Tibial nerve (tissue), 4 donors: ENCODE results near the gene GRIN2C. TPM values are rescaled to one million over a fixed set of nuclear protein-coding genes. Genes with fewer than 3 reads are reported as not detected.

Experiments
- DNase-seq, 2 donors: peaks; one replicate each; pipeline ENCODE4 v3.0.0-alpha.2; 2019; ENCODE audit warnings: low spot score in 2 of 2
- H3K27ac ChIP-seq, 4 donors: fragments of 200-600 bp; sonication (generic) in 3 of 4; one replicate each; pipeline ENCODE4 v1.5.1; 2017 to 2019; ENCODE audit warnings: mild to moderate bottlenecking in 1 of 4
- H3K27me3 ChIP-seq, 2 donors: fragments of 200-600 bp; sonication (generic) in 1 of 2; one replicate each; pipeline versions ENCODE4 v1.5.1 to v1.6.0; 2017 to 2019
- H3K36me3 ChIP-seq, 3 donors: fragments of 200-600 bp; sonication (generic); one replicate each; pipeline ENCODE4 v1.5.1; 2018 to 2019
- H3K4me1 ChIP-seq, 4 donors: fragments of 200-600 bp; sonication (generic) in 3 of 4; one replicate each; pipeline ENCODE4 v1.5.1; 2017 to 2019
- H3K4me3 ChIP-seq, 4 donors: fragments of 200-600 bp; sonication (generic) in 3 of 4; one replicate each; pipeline ENCODE4 v1.5.1; 2017 to 2019; ENCODE audit warnings: mild to moderate bottlenecking in 1 of 4, moderate library complexity in 1 of 4
- H3K9me3 ChIP-seq, 4 donors: fragments of 200-600 bp; sonication (generic) in 3 of 4; one replicate each; pipeline ENCODE4 v1.5.1; 2017 to 2019
- EP300 ChIP-seq, 2 donors: sonication (generic); formaldehyde crosslinking; IDR thresholded peaks; one replicate each; pipeline ENCODE4 v1.6.1; 2017; ENCODE audit warnings: antibody characterized with exemption in 2 of 2, mild to moderate bottlenecking in 1 of 2
- POLR2A ChIP-seq, 2 donors: fragments of 450-650 bp; IDR thresholded peaks; one replicate each; pipeline ENCODE4 v1.6.1; 2017; ENCODE audit warnings: antibody characterized with exemption in 2 of 2, mild to moderate bottlenecking in 2 of 2, moderate library complexity in 2 of 2
- WGBS, 2 donors: methylation state at CpG; one replicate each; pipeline ENCODE4 v1.1.5; 2018; 5-methylcytosine and 5-hydroxymethylcytosine counted together
- total RNA-seq, 4 donors: library from RNA; depleted of rRNA; stranded (reverse); fragments of >200 nt; gene quantifications; one replicate each; pipeline ENCODE4 v1.1.0, GENCODE V29; 2016
- TF ChIP-seq, protein P1 (sequence below), 5 experiments: fragments of 200-600 bp in 3 of 5; fragments of 450-650 bp in 2 of 5; sonication (generic) in 3 of 5; IDR thresholded peaks; one replicate each; pipeline ENCODE4 v1.5.1; 2016 to 2019; ENCODE audit warnings: antibody characterized with exemption in 5 of 5, mild to moderate bottlenecking in 3 of 5, moderate library complexity in 2 of 5

Gene GRIN2C
- total RNA-seq, 4 donors from 2014 or later = 0.22 to 3.6 (median 0.50) TPM

DNA sequence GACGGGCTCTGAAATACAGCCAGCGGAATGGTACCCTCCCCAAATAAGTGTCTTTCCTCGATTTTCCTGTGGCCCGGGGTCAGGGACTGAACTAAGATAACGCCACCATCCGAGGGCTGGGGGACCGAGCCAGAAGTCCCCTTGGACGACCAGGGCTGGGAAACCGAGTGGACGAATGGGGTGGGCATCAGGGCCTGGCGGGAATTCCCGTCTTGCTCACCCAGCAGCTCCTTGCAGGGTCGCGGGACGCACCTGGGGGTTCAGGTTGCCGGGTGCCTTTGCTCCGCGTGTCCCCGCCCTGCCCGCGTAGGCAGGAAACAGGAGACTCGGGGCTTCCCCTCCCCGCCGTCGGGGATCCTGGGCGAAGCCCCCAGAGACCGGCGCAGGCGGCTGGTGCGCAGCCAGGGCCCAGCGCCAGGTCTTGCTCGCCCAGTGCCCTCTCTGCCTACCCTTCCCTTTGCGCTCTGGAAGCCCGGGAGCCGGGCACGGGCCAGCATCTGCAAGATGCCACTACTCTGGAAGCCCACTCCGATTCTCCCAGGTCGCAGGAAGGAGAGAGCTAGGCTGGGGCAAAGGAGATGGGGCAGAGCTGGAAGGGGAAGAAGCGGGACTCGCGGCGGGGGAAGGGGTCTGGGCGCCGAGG lies 665 bp upstream of the GRIN2C start:
- Histone ChIP-seq H3K4me1 (peaks cover 0 to 41% (median 21%) of the 10 kb centered on the region in 4 donors), H3K27me3 (peaks cover 2 to 57% of the 10 kb centered on the region in 2 donors), H3K36me3 (peaks cover 0 to 5% (median 0%) of the 10 kb centered on the region in 3 donors), H3K4me3 (peak overlapping the region in 3 of 4 donors; percentile 4 to 38 (median 29)), H3K9me3 (no peaks in the 10 kb centered on the region), H3K27ac (no peak overlapping the region)
- DNase-seq = no peak
- TF ChIP-seq POLR2A (IDR thresholded peaks at IDR 0.05) (no peak), EP300 (IDR thresholded peaks at IDR 0.05) (no peak)
- TF ChIP-seq, protein P1, sequence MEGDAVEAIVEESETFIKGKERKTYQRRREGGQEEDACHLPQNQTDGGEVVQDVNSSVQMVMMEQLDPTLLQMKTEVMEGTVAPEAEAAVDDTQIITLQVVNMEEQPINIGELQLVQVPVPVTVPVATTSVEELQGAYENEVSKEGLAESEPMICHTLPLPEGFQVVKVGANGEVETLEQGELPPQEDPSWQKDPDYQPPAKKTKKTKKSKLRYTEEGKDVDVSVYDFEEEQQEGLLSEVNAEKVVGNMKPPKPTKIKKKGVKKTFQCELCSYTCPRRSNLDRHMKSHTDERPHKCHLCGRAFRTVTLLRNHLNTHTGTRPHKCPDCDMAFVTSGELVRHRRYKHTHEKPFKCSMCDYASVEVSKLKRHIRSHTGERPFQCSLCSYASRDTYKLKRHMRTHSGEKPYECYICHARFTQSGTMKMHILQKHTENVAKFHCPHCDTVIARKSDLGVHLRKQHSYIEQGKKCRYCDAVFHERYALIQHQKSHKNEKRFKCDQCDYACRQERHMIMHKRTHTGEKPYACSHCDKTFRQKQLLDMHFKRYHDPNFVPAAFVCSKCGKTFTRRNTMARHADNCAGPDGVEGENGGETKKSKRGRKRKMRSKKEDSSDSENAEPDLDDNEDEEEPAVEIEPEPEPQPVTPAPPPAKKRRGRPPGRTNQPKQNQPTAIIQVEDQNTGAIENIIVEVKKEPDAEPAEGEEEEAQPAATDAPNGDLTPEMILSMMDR (IDR thresholded peaks at IDR 0.05) = no peak
- 4% methylated on average over 20 to 35 of the region's 44 CpGs for WGBS, 2 donors

DNA sequence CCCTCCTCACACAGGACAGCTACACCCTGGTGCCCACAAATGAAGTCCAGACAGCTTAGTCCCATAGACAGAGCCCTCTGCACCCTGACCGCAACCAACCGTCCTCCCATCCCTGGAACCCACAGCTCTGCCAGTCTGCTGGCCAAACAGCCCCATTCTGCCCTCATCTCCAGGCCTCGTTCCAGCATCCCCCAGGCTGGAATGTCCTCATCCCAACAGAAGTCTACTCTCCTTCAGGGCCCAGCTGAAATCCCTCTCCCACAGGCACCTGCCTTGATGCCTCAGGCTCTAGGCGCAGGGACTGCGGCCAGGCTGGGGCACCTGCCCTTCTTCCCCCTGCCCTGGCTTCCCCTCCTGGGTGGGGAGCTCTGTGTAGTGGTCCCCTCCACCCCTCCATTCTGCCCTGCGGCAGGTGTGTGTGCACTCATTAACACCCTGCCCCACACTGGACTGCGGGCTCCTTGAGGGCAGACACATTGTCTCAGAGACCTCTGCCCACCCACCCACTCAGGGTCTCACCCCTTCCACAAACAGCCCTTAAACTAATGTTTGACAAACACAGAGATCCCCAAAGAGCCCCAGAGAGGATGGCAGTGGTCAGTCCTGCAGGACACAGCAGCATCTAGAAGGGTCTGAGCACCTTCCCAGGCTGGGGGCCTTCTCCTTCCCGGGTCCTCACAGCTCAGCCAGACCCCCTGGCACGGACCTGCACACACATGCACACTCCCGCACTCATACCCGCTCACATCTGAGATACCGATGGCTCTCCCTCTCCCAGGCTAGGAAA lies 820 bp downstream of the GRIN2C start:
- Histone ChIP-seq H3K4me3 (no peak overlapping the region), H3K36me3 (peaks cover 0 to 2% (median 0%) of the 10 kb centered on the region in 3 donors), H3K9me3 (no peaks in the 10 kb centered on the region), H3K27me3 (peaks cover 2 to 72% of the 10 kb centered on the region in 2 donors), H3K4me1 (peaks cover 0 to 36% (median 21%) of the 10 kb centered on the region in 4 donors), H3K27ac (no peak overlapping the region)
- TF ChIP-seq POLR2A (IDR thresholded peaks at IDR 0.05) (no peak), EP300 (IDR thresholded peaks at IDR 0.05) (no peak)
- TF ChIP-seq, protein P1 (IDR thresholded peaks at IDR 0.05) = no peak
- WGBS, 2 donors = 48 to 49% methylated on average over 12 of the region's 12 CpGs
- no peak for DNase-seq

DNA sequence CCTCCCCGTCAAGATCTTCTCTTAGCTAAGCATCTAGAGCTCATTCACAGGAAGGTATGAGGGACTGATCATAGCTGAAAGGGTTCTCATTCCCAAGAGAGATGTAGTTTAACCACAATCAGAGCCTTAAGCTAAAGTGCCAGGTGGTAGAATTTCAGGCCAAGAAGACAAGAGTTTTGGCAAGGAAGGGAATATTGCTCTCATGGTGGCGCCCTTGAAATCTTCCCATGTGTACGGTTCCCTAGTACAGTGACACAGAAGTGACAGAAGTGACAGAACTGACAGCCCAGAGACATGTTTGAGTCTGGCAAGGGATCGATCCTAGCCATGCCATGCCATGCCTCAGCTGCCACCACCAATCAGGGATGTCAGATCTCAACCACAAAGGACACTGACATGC lies 2.5 kb downstream of the GRIN2C start:
- Histone ChIP-seq H3K4me1 (peaks cover 0 to 40% (median 26%) of the 10 kb centered on the region in 4 donors), H3K36me3 (no peaks in the 10 kb centered on the region), H3K4me3 (no peak overlapping the region), H3K27ac (no peak overlapping the region), H3K27me3 (peaks cover 2 to 89% of the 10 kb centered on the region in 2 donors), H3K9me3 (peaks cover 0 to 1% (median 0%) of the 10 kb centered on the region in 4 donors)
- DNase-seq = no peak
- TF ChIP-seq EP300 (IDR thresholded peaks at IDR 0.05) (no peak), POLR2A (IDR thresholded peaks at IDR 0.05) (no peak)
- TF ChIP-seq, protein P1 (IDR thresholded peaks at IDR 0.05) = no peak
- WGBS, 2 donors = 70 to 86% methylated on average over 4 of the region's 4 CpGs

DNA sequence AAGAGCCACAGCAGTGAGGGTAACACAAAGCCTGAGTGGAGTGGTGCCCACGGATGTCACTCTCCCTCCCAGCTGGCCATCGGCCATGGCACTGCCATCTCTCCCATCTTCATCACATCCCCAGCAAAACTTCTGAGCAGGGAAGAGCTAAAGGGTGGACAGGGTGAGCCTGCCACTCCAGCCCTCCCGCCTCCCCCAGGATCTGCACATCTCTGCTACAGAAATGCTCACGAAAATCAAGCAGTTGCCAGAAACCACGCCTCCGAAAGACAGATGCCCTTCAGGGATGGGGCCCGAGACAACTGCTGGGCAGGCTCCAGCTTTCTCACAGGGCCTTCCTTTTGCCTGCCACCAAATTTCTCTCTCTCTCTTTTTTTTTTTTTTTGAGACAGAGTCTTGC lies 3.6 kb downstream of the GRIN2C start:
- no peaks in the 10 kb centered on the region for H3K36me3 ChIP-seq
- peaks cover 2 to 93% of the 10 kb centered on the region in 2 donors for H3K27me3 ChIP-seq
- no peak overlapping the region for H3K4me3 ChIP-seq
- H3K4me1 ChIP-seq = peaks cover 0 to 36% (median 23%) of the 10 kb centered on the region in 4 donors
- H3K27ac ChIP-seq = no peak overlapping the region
- whole genome bisulfite sequencing, 2 donors = 71 to 81% methylated on average over 7 of the region's 7 CpGs
- peaks cover 0 to 3% (median 0%) of the 10 kb centered on the region in 4 donors for H3K9me3 ChIP-seq
- DNase-seq = no peak
- TF ChIP-seq, protein P1 (IDR thresholded peaks at IDR 0.05) = no peak
- no peak for TF ChIP-seq POLR2A (IDR thresholded peaks at IDR 0.05)
- no peak for TF ChIP-seq EP300 (IDR thresholded peaks at IDR 0.05)

DNA sequence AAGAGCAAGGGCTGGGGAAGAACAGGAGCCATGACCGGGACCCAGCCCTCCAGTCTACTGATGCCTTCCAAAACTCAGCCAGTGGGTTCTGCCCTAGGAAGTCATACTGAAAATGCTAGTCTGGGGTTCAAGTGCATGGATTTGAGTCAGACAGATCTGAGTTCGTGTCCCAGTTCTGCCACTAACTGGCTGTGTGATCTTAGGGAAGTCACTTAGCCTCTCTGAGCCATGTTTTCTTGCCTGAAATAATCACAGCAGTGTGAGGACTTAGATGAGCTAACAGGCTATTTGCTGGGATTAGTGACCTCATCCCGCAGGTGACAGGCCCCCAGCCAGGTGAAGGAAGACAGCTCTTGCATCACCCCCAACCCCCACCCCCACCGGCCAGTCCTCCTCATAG lies 4.4 kb downstream of the GRIN2C start:
- peaks cover 2 to 93% of the 10 kb centered on the region in 2 donors for H3K27me3 ChIP-seq
- H3K36me3 ChIP-seq = no peaks in the 10 kb centered on the region
- peaks cover 0 to 28% (median 15%) of the 10 kb centered on the region in 4 donors for H3K4me1 ChIP-seq
- TF ChIP-seq EP300 (IDR thresholded peaks at IDR 0.05) = no peak
- TF ChIP-seq, protein P1 (IDR thresholded peaks at IDR 0.05) = no peak
- no peak for TF ChIP-seq POLR2A (IDR thresholded peaks at IDR 0.05)
- WGBS, 2 donors = 79 to 88% methylated on average over 4 of the region's 4 CpGs
- H3K27ac ChIP-seq = no peak overlapping the region
- no peak overlapping the region for H3K4me3 ChIP-seq
- no peak for DNase-seq
- peaks cover 0 to 3% (median 0%) of the 10 kb centered on the region in 4 donors for H3K9me3 ChIP-seq
